D721Med (cell line): ENCODE measurements around the gene CALR.
"Not testable (repeated sequence)": the region's sequence is repeated elsewhere in the genome, so short reads cannot be mapped to it uniquely, and the experiment has no call there.

Experiments
- DNase-seq: peaks from one replicate; pipeline ENCODE4 v3.0.0; 2011; ENCODE audit warnings: low spot score; ENCODE audit not compliant: insufficient read length
- FAIRE-seq: peaks from 2 replicates; lab custom pipeline; 2011; peaks lifted over from hg19 to GRCh38; lab: Jason Lieb, UNC
- CTCF ChIP-seq: IDR thresholded peaks from 2 replicates; pipeline ENCODE4 v1.5.1; 2012; ENCODE audit warnings: mild to moderate bottlenecking, control low read depth; ENCODE audit not compliant: insufficient read depth; ENCODE audit errors: missing control alignments

CALR gene

DNA sequence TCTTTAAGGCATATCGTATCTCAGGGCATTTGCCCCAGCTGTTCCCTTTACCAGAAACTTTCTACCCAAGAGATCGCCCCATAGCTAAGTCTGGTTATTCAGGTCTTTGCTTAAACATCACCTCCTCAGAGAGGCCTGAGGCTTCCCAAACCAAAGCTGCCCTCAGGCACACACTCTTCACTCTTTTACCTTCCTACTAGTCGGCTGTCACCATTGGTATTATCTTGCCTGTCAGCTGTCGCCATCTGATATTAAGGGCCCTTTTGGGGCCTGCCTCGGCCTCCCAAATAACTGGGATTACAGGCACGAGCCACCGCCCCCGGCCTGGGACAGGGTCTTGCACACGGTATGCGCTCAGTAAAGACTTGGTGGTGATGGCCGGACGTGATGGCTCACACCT is 17.6 kb downstream of the CALR start:
- no peak for DNase-seq
- no peak for TF ChIP-seq CTCF
- FAIRE-seq: no peak

- TF ChIP-seq CTCF: no peak
- FAIRE-seq (no peak), DNase-seq (peak; percentile 63)
Measured at GRCh38 chr19:12956446-12957388, 18.3 kb downstream of the CALR start, which contains the start of gene GADD45GIP1. Gene GADD45GIP1, minus strand, starts transcription at chr19:12957223. Its CDS starts 11 bp downstream, at chr19:12957212.

GRCh38 chr19:12957389-12957952 is 19.1 kb downstream of the CALR start:
- DNase-seq, FAIRE-seq: not testable (repeated sequence)

DNA sequence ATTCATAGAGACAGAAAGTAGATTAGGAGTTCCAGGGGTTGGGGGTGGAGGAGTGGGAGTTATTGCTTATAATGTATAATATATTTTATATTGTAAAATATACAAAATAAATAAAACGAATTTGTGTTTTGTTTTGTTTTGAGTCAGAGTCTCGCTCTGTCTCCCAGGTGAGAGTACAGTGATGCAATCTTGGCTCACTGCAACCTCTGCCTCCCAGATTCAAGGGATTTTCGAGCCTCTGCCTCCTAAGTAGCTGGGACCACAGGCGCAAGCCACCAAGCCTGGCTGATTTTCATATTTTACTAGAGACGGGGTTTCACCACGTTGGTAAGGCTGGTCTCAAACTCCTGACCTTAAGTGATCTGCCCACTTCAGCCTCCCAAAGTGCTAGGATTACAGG is 21.1 kb downstream of the CALR start:
- no peak for TF ChIP-seq CTCF
- FAIRE-seq (no peak), DNase-seq (no peak)

- no peak for DNase-seq
- FAIRE-seq: no peak
Measured at GRCh38 chr19:12965017-12965811, 26.8 kb downstream of the CALR start.

DNA sequence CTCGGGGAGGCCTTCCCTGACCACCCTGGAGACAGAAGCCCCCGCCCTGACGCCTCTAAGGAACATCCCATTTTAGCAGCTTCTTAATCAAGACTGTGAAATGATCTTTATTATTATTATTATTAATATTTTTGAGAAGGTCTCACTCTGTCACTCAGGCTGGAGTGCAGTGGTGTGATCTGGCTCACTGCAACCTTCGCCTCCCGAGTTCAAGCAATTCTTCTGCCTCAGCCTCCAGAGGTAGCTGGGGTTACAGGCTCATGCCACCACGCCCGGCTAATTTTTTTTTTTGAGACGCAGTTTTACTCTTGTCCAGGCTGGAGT is 27.4 kb downstream of the CALR start:
- DNase-seq (no peak), FAIRE-seq (no peak)
- no peak for TF ChIP-seq CTCF

More at GRCh38 chr19:12965017-12965811, 26.8 kb downstream of the CALR start:
- peak; percentile 80 for TF ChIP-seq CTCF

- no peak for DNase-seq
- no peak for FAIRE-seq
- TF ChIP-seq CTCF: no peak
Measured at GRCh38 chr19:12967907-12968306, 29.5 kb downstream of the CALR start.
